Brain microvascular endothelial cell (primary cell): ENCODE measurements around the gene STK36.
A peak's percentile ranks its signal among the peaks of the same experiment; 100 is the strongest.

Experiments
- DNase-seq: peaks from one replicate; pipeline ENCODE4 v3.0.0-alpha.2; 2020
- H3K27ac ChIP-seq: fragments of 250-450 bp; sonication (Bioruptor Pico); 2 replicates; pipeline ENCODE4 v1.5.1; 2020; ENCODE audit warnings: mild to moderate bottlenecking, moderate library complexity
- H3K27me3 ChIP-seq: fragments of 250-450 bp; sonication (Bioruptor Pico); replicated peaks from 2 replicates; pipeline ENCODE4 v1.5.1; 2020; ENCODE audit warnings: mild to moderate bottlenecking
- H3K36me3 ChIP-seq: fragments of 250-450 bp; sonication (Bioruptor Pico); replicated peaks from 2 replicates; pipeline ENCODE4 v1.5.1; 2020; ENCODE audit warnings: mild to moderate bottlenecking
- H3K4me3 ChIP-seq: 2 replicates; pipeline ENCODE4 v1.5.1; 2011; ENCODE audit warnings: low read depth, mild to moderate bottlenecking, control low read depth, low read length, moderate library complexity
- CTCF ChIP-seq: IDR thresholded peaks from 2 replicates; pipeline ENCODE4 v1.5.1; 2011; ENCODE audit warnings: low read depth, mild to moderate bottlenecking, moderate library complexity, low read length, control low read depth, inconsistent platforms; ENCODE audit errors: missing control alignments
- in situ Hi-C: cut with HindIII; loops from 2 replicates; pipeline ENCODE4 v1.10.0; 2017; ENCODE audit warnings: low sequenced_read_pairs, low pct_ligation_motif_present

STK36 gene

GRCh38 chr2:218709908-218710307 is 38.0 kb downstream of the STK36 start:
- DNase-seq, result no peak
- Histone ChIP-seq H3K27ac (no peak overlapping the region), H3K36me3 (no peaks in the 10 kb centered on the region), H3K4me3 (no peak overlapping the region), H3K27me3 (no peaks in the 10 kb centered on the region)
- in situ Hi-C loops, result no loop called here
- no peak for TF ChIP-seq CTCF

GRCh38 chr2:218710334-218710686 is 38.4 kb downstream of the STK36 start:
- H3K27me3 ChIP-seq, result no peaks in the 10 kb centered on the region
- peak overlapping the region; percentile 92 for H3K4me3 ChIP-seq
- TF ChIP-seq CTCF, result no peak
- in situ Hi-C loops, result no loop called here
- H3K27ac ChIP-seq, result no peak overlapping the region
- DNase-seq, result no peak
- H3K36me3 ChIP-seq, result no peaks in the 10 kb centered on the region

GRCh38 chr2:218710687-218711549 is 39.0 kb downstream of the STK36 start, which contains the start of gene TTLL4:
TTLL4 (plus strand) TSS chr2:218710835; CDS start chr2:218737677, 26,842 bp downstream.
- Histone ChIP-seq H3K4me3 (peak within 1 kb of the TSS; percentile 92), H3K27ac (peak within 1 kb of the TSS; percentile 78), H3K36me3 (no peaks in the 10 kb centered on the region), H3K27me3 (no peaks in the 10 kb centered on the region)
- in situ Hi-C loops, result no loop called here
- TF ChIP-seq CTCF, result peak; percentile 72
- DNase-seq, result peak; percentile 95

GRCh38 chr2:218711550-218711929 is 39.7 kb downstream of the STK36 start:
- peak overlapping the region; percentile 78 for H3K27ac ChIP-seq
- peak overlapping the region; percentile 92 for H3K4me3 ChIP-seq
- no peaks in the 10 kb centered on the region for H3K27me3 ChIP-seq
- no peak for DNase-seq
- in situ Hi-C loops, result no loop called here
- TF ChIP-seq CTCF, result no peak
- H3K36me3 ChIP-seq, result no peaks in the 10 kb centered on the region

GRCh38 chr2:218713922-218714321 is 42.0 kb downstream of the STK36 start:
- H3K27ac ChIP-seq, result no peak overlapping the region
- no peak for TF ChIP-seq CTCF
- no peak overlapping the region for H3K4me3 ChIP-seq
- in situ Hi-C loops, result no loop called here
- no peak for DNase-seq
- no peaks in the 10 kb centered on the region for H3K36me3 ChIP-seq
- no peaks in the 10 kb centered on the region for H3K27me3 ChIP-seq
